HG03575 (cell line): ENCODE results near the gene PLXNA4.

Experiments used
- ATAC-seq: cut with Tn5 transposase; IDR thresholded peaks from one replicate; pipeline ENCODE4 v1.9.1; 2021; ENCODE audit not compliant: unreplicated experiment, insufficient number of reproducible peaks, low FRiP score; ENCODE audit errors: extremely low read depth

Gene PLXNA4

DNA sequence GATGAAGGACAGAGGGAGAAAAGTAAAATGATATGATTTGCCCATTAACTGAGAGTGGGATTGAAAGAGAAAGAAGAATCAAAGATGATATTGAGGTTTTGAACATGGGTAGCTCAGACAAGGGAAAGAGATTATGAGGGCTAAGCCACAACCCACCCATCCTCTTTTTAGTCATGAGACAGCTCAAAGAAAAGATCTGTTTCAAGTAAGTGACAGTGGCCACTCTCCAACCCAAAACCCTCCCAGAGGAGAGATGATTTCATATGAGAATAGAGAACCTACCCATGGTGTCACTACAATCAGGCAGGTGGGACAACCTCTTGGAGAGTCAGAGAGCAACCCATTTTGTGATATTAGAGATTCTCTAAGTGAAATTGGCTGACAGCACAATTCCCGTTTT lies 32.2 kb downstream of the PLXNA4 start:
- ATAC-seq, result no peak

DNA sequence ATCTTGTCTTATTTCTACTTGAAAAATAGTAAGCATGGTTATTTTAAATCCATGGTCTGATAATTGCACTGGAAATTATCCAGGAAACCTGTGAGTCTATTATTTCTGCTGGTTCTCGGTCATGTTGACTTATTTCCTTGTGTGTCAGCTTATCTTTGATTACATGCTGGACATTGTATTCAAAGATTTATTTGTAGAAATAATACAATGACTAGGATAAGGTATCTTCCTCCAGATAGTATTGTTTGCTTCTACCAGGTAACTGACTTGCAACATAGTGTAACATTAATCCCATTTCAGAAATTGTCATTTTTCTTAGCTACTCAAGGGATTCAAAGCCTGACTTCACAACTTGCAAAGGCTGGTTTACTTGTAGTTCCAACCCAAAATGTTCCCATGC lies 33.4 kb downstream of the PLXNA4 start:
- no peak for ATAC-seq

DNA sequence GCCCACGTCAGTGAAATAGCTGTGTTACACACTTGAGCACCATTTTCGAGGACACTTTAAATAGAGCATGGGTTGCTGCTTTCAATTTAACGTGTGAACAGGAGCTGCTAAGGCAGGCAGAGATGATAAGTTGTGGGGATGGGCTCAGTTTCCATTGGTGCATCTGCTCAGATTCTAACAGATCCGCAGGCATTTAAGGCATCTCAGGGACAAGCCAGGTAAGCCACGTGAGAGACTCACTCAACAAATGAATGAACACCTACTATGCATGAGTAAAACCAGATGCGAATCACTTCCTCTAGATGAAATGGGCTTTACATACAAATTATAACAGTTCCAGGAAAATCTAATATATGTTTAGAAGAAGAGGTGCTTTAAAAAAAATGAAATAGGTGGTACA lies 34.6 kb downstream of the PLXNA4 start:
- ATAC-seq, result no peak

DNA sequence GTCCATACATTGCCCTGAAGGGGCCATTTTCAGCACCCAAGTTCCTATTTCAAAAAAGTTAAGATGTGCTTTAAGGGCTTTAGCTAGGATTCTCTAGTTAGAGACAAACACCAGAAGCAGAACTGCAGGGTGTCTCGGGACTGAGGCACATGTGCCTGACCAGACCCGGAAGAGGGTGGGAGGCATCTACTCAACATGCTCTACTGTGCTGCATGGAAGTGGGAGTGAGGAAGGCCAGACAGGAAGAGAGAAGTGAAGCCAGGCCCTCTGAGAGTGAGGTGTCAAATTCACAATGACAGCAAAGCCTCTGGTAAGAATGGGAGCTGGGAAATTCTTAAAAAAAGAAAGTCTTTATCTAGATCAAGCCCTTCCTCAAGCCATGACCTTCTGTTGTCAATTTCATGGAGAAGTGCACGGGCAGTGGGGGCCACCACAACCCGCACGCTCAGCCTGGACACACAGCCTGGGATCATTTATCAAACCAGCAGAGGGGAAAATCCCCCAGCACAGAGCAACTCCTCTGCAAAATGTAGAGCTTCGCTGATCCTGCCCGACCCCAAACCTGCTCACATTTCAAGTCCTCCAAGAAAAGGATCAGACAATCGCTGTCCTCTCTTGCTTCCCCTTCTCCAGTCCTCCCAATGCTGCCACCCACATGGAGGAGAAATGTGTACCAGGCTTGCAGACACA lies 38.7 kb downstream of the PLXNA4 start:
- ATAC-seq, result no peak

DNA sequence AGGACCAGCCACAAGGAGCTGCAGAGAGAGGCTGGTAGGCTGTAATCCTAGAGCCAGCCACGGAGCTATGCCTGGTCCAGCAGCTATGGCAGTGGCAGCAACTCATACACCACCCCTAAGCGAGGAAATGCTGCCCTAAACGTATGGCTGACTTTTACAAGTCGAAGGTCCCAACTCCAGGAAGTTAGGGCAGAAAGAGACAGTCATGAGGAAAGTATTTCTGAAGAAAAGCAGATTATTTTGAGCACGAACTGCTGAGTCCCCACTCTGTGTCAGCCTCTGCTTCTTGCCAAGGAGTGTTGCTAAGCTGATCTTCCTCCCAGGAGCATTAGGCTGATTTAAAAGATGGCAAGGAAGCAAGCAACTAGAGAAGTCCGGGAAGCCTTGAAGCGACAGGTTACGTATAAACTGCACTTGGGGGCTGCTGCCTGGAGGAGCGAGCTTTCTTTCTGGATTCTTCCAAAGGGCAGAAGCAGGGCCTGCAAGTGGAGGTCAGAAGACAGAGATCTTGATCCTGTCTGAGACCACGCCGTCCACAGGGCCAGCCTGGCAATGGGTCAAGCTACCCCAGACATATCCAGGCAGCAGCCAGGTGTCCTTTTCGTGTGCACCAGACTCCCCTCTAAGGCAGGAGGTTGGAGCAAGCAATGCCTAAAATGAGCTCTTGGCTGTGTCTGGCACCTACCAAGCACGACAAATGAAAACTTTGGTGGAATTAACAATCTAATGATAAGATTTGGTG lies 39.4 kb downstream of the PLXNA4 start:
- no peak for ATAC-seq

DNA sequence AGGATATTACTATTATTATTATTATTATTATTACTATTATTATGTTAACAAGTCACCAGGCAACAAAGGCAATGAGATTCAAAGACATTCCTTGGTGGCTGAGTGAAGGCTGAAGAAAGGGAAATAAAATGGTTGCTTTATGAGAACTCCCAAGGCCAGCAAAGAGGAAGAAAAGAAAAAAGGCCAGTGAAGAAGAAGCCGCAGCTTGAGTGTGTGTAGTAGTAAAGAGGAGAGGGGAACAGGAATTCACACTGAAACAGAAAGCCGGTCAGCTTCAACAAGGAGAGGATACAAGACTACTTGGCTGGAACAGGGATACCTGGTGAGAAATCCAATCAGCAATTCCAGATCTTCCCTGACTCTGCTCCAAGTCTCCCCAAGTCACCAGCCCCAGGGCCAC lies 42.4 kb downstream of the PLXNA4 start:
- ATAC-seq, result no peak

DNA sequence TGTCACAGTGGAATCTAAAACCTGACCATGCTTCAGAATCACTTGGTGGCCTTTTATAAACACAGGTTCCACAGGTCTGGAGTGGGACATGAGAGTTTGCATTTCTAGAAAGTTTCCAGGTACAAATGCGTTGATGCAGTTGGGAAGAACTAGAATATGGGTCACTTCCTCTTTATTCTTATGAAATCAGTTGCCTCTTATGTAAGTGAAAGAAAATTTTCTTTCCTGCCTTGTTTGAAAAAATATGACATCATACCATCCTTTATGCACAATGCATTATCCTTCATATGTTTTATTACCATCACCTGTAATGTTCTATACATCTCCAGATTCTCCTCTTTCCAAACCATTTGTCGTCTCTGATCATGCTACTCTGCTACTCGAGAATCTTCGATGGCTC lies 44.0 kb downstream of the PLXNA4 start:
- no peak for ATAC-seq

DNA sequence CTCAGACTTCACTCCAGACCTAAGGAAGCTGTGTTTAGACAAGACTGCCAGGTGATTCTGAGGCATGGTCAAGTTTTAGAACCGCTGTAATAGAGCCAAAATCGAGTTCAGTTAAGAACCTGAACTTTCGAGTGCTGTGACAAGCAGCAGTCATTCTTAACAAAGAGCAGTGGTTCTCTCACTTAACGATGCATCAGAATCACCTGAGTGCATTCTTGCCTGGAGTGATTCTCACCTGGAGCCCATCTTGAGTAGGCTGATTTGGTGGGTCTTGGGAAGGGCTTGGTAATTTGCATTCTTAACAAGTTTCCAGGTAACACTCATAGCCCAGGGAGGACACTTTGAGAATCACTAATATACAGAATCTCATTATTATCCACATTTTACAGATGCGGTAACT lies 44.7 kb downstream of the PLXNA4 start:
- no peak for ATAC-seq

DNA sequence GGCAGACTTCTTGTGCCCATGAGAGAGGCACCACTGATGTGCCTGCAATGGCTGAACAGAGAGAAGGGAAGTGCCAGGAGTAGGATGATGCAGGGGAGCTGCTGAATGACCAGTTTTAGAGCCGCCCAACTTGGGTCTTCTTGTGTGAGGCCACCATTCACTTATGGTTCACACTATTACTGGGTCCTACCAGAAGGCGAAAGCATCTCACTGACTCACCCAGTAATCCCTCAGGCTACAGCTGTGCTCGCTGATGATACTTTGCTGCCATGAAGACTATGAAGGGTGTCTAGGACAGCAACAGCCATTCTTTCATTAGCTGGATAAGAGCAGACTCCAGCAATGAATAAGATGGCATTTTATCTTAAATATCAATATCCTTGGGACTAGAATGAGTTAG lies 47.6 kb downstream of the PLXNA4 start:
- no peak for ATAC-seq

DNA sequence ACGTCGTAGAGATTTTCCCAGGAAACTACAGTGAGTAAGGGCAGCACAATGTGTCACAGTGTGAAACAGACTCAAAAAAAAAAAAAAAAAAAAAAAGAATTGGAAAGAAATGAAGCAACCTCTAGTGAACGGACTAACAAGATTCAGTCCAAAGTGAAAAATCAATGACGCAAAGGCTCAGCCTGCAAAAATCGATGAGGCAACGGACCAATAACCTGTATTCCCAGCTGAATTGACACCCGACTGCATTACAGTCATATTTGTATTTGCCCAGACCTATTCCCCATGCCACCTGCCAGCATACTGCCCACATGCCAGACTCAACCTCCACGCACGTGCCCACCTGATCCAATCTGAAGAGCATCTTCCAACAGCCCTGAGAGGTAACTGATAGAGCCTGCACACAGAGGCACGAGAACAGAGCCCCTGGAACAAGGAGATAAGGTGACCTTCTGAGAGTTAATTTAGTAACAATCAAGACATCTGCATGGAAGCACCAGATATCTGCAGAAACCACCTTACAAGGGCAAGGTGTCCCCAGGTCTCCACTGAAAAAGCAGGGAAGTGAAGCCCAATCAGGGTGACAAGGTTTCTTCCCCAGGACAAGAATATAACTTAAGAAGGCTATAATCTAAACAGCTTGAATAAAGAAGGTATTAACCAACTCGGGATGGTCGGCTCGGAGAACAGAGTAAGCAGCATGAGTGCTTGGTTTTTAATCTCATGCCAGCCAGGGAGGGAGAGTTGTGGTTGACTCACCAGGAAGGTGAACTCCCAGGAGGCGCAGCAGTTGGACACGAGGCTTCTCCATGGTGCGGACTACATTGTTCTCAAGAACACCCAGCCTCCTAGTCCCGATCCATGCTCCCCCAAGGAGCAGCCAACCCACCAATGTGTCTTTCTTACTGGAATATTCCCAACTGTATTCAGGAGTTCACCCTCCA lies 48.5 kb downstream of the PLXNA4 start:
- ATAC-seq, result no peak

DNA sequence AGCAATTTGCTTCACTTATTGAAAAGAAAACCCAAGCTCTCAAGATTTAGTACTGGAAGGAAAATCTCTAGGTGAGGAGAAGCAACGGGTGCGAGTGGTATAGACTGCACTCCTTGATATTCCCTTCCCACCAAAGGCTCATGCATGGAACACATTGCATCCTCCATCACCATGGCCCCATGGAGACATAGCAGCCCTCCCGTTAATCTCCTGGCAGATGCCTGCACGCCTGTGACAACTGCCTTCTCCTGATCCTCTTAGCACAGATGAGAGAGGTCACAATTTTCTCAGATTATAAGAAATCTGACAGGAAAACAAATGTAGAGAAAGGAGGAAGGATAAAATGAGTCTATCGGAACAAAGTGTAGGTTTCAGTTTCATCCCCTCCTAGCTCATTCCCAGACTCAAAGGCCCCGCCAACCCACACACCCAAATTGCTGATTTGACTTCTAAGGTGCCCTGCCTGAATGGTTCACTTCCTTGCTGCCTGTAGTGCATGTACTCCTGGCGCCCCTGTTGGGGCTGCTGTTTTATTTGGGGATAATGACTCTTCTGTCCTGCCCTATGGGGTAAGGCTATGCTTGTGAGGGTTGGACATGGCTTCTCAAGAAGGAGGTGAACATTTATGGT lies 50.0 kb downstream of the PLXNA4 start:
- ATAC-seq, result no peak

DNA sequence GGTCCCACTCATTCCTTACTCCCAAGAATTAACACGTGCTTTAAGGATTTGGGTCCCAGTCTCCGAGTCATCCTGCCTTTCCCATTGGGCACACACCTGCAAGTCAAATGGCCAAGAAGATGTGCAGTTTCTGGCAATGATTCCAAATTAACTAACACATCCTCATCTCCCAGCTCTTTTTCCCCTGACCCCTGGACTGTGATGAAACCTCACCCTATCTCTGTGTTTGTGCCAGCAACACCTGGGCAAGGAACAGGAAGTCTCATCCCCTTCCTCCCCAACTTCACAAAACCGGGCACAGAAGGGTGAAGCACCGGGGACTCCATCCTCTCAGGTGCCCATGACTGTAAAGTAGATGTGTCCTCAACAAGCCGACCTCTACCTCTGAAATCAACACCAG lies 54.8 kb downstream of the PLXNA4 start:
- no peak for ATAC-seq

DNA sequence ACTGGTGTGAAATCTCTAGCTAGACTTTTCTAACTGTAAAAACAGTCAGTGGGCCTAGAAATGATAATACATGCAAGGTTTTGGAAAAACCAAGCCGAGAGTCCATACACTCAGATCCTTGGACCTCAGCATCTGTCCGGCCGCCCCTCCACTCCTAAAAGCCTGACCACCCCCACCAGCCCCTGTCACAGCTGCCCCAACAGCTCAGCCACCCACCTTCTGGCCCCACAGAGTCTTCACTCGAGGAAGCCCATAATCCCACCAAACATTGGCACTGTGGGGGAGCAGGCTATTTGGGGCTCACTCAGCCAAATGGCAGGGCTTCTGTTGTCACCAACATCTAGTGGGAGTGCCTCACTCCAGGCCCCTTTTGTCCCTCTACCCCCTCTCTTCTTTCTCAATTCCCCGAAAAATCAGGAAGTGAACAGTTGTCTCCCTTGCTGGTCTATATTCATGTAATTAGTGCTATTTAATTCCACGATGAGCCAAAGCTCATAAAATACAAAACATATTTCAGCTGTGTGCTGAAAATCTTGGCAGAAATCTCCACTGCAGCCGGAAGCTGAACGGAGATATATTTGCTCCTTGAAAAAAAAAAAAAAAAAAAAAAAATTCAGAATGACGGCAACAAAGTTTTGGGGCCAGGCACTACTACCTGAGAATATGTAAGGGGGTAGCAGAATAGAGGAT lies 55.5 kb downstream of the PLXNA4 start:
- no peak for ATAC-seq

DNA sequence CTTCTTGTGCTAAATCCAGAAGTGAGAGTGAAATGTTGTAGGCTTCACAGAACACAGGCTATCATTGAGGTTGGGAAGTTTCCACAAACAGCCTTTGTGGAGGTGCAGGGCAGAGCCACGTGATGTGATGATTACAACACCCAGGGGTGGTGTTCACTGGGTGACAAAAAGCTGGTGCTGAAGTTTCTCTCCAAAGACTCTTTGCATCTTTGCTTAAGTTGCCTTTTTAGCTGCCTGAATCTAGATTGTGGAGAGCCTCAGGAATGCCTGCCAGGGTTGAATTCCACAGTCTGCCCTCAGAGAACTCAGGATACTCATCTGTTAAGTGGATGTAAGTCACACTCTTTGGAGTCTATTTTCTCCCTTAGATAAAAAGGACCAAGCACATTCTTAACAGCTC lies 56.3 kb downstream of the PLXNA4 start:
- no peak for ATAC-seq

DNA sequence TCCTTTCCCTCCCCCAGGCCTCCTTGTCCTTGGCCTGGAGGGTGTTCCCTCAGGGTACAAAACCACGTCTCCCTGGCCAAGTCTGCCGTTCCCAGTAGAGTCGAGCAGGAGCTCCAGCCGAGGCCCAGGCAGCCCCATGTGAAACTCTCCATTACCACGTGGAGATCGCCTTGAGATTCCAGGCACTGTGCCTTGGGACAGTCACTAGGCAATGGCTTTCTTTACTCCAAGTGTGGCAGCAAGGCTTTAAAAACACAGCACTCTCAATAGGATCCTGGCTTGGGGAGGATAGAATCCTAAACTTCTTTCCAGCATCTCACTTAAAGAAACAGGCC lies 57.5 kb downstream of the PLXNA4 start:
- no peak for ATAC-seq

DNA sequence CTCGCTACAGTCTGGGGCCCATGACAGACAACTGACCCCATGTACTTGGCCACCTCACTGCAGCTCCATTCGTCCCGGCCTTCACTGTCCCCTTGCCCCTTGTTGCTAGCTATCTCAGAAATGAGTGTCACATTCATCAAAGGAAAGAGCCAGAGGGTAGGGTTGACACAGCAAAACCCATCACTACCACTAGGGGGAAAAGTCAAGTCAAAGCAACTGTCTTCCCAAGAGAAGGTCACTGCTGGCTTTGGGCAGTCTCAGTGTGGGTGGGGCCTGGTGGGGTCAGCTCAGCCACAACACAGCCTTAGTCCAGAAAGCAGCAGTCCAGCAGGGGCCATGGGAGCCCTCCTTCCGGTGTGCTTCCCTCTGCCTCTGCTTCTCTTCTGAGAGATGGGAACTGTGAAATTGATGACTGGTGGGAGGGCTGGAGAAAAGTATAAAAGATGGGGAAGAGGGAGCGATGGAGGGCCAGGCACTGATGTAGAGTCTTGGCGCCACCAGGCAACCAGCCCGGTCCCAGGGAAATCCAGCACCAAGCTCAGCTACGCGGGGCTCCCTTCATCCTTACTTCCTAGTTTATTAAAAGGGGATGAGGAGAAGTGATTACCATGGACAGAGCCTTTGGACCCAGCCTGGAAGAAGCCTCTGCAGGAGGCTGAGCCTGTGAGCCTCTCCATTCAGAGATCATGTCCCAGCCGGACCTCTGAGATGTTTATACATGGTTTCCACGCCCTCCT lies 58.0 kb downstream of the PLXNA4 start:
- ATAC-seq, result no peak

DNA sequence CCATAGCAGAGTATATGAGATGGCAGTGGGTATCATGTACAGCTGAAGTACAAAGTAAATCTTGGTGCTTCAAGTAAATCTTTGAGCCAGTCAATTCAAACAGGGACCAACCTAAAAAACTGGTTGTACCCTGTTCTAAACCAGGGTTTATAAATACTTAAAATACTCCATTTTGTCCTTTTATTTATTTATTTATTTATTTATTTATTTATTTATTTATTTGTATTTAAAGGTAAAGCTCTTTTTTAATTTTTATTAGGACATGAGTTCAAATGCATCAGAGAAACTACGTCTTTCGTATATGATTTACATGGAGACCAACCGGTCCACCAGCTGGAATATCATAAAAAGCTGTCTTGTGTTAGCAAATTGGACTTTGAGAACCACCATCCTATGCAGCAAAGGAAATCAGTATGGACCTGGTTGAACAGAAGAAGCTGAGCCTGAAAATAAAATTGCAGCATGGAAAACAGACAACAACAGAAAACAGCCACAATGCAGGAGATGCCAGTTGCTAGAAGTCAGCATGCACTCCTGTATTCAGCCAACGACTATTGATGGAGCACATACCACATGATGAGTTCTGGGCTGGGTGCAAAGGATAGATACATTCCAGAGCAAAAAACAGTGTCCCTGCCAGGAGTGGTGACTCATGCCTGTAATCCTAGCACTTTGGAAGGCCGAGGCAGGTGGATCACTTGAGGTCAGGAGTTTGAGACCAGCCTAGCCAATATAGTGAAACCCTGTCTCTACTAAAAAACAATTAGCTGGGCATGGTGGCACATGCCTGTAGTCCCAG lies 60.0 kb downstream of the PLXNA4 start:
- no peak for ATAC-seq

DNA sequence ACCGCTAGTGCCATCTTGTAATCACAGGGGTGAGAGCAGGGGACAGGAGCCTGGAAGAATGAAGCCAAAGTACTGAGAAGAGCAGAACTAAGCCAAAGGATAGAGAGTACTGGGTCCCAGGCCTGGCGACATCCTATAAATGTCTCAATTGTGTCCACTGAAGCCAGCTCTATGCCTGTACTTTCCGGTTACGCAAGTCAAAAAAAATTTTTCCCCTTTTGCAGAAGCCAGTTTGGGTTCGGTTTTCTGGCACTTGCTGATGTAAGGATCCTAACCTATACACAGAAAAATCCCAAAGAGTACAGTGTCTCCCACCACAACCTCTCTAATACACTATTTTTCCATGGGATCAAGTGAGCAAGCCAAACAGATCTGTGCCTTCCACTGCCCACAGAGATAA lies 61.1 kb downstream of the PLXNA4 start:
- no peak for ATAC-seq
